ENCODE data around the gene FRMD1. TPM values are rescaled to one million over a fixed set of nuclear protein-coding genes. Genes with fewer than 3 reads are reported as not detected.

The FRMD1 gene
- total and polyA plus RNA-seq, 7 donors, result 0.01 to 2.9 (median 0.25) TPM

DNA sequence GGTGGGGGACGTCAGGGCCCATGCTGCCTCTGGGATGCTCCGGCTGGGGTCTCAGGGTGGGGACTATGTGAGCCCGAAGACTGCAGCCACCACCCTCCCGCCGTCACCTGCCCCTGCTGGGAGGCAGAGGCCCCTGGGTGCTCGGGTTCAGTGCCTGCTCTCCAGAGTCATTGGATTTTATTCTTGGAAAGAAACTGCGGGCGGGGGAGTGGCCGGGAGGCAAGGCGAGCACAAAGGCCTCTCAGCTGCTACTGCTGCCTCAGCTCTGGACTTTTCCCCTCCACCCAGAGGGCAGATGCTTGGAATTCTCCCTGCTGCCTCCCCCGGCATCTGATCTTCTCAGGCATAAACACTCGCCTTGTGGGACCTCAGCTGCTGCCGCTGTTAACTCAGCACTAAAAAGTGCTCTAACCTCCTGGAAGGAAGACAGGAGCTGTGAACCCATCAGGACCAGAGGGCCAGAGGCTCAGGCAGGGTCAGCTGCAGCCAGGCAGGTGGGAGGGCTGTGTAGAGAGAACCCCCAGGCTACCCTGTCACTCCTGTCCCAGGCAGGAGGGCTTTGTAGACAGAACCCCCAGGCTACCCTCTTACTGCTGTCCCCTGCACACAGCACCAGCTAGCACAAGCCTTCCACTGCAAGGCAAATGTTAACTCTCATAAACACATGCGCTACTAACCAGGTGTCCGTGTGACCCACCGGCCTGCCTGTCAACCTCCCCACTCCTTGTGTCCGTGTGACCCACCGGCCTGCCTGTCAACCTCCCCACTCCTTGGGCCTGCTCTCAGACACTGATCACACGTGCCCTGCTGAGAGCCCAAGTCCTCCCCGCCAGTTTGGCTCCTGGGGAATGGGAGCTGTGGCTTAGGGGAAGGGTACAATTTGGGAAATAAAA is 9.4 kb upstream of the FRMD1 start:
- H3K36me3 ChIP-seq (ENCODE audit: insufficient read depth in 1 of 2, low read depth in 1 of 2), result no peaks in the 10 kb centered on the region
- intact Hi-C loops (cut with DNase I), result no loop called here
- no peaks in the 10 kb centered on the region for H3K27me3 ChIP-seq (ENCODE audit: insufficient read depth in 3 of 3, low read length in 2 of 3)
- no peak overlapping the region for H3K27ac ChIP-seq
- peak; percentile 14 to 43 for DNase-seq
- ATAC-seq, result peak in 2 of 4 donors; percentile 29 to 38
- TF ChIP-seq, protein P1, sequence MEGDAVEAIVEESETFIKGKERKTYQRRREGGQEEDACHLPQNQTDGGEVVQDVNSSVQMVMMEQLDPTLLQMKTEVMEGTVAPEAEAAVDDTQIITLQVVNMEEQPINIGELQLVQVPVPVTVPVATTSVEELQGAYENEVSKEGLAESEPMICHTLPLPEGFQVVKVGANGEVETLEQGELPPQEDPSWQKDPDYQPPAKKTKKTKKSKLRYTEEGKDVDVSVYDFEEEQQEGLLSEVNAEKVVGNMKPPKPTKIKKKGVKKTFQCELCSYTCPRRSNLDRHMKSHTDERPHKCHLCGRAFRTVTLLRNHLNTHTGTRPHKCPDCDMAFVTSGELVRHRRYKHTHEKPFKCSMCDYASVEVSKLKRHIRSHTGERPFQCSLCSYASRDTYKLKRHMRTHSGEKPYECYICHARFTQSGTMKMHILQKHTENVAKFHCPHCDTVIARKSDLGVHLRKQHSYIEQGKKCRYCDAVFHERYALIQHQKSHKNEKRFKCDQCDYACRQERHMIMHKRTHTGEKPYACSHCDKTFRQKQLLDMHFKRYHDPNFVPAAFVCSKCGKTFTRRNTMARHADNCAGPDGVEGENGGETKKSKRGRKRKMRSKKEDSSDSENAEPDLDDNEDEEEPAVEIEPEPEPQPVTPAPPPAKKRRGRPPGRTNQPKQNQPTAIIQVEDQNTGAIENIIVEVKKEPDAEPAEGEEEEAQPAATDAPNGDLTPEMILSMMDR (IDR thresholded peaks at IDR 0.05), result no peak
- no peak overlapping the region for H3K4me3 ChIP-seq
- WGBS, 3 donors, result 31 to 42% (median 41%) methylated on average over 20 of the region's 20 CpGs
- no peaks in the 10 kb centered on the region for H3K9me3 ChIP-seq
- no peaks in the 10 kb centered on the region for H3K4me1 ChIP-seq

DNA sequence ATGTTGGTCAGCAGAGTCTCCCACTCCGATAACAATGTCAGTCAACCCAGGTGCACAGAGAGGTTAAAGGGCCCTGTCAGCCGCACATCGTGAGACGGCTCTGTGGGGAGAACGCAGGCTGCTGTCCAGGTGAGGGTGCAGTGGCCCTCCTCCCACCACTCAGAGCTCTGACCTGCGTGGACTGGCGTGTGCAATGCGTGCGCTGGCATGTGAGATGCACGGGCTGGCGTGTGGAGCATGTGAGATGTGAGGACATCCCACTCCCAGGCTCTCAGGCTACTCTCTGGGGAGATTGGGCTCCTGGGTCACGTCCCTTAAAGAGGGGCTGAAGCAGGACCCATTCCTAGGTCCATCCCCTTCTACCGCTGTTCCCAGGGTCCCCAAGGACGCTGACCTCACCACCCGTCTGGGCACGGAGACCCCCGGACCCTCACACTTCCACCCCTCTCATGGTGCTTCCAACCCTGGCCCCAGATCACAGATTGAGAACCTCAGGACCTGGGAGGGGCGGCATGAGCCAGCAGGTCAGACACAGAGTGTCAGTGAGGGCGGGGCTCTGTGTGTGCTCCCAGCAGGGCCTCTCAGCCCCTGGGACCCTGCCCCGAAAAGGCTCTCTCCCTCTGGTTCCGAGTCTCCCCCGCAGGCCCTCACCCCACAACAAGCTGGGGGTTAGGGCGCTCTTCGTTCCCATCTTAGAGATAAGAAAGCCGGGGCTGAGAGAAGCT is 8.6 kb upstream of the FRMD1 start:
- Histone ChIP-seq H3K27me3 (ENCODE audit: insufficient read depth in 3 of 3, low read length in 2 of 3) (no peaks in the 10 kb centered on the region), H3K36me3 (ENCODE audit: insufficient read depth in 1 of 2, low read depth in 1 of 2) (no peaks in the 10 kb centered on the region), H3K9me3 (no peaks in the 10 kb centered on the region), H3K27ac (no peak overlapping the region), H3K4me3 (no peak overlapping the region), H3K4me1 (no peaks in the 10 kb centered on the region)
- intact Hi-C loops (cut with DNase I), result no loop called here
- peak; percentile 10 to 45 for DNase-seq
- no peak for ATAC-seq
- TF ChIP-seq, protein P1 (IDR thresholded peaks at IDR 0.05), result no peak
- WGBS, 3 donors, result 82 to 88% (median 83%) methylated on average over 25 of the region's 25 CpGs

DNA sequence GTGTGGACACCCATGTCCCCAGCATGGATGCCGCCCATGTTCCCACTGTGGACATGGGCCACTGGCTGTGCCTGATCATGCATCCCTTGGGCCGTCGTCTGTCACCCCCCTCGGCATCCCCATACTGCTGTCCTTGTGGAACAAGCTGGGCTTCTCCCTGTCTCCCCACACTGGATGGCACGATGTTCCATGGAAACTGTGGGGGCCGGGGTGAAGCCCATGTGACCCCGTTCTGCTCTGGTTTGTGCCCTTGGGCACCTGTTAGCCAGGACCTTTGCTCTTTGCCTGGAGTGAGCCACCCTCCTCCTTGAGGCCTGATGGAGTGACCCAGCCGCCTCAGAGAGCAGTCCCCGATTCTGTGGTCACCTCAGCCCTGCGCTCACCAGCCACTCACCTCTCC is 7.6 kb upstream of the FRMD1 start:
- no peak overlapping the region for H3K4me3 ChIP-seq
- 96 to 98% (median 97%) methylated on average over 10 of the region's 10 CpGs for WGBS, 3 donors
- no peaks in the 10 kb centered on the region for H3K4me1 ChIP-seq

GRCh38 chr6:168086066-168086465 is 7.1 kb upstream of the FRMD1 start:
- DNase-seq, result peak; percentile 3 to 32
- WGBS, 3 donors, result 93 to 99% (median 93%) methylated on average over 10 of the region's 10 CpGs
- ATAC-seq, result no peak

More for the DNA sequence above, 7.6 kb upstream of the FRMD1 start:
- ATAC-seq (no peak), DNase-seq (peak in 1 of 2 donors; percentile 4)
- Histone ChIP-seq H3K27me3 (ENCODE audit: insufficient read depth in 3 of 3, low read length in 2 of 3) (no peaks in the 10 kb centered on the region), H3K36me3 (ENCODE audit: insufficient read depth in 1 of 2, low read depth in 1 of 2) (no peaks in the 10 kb centered on the region), H3K9me3 (no peaks in the 10 kb centered on the region), H3K27ac (no peak overlapping the region)
- intact Hi-C loops (cut with DNase I), result no loop called here
- TF ChIP-seq, protein P1 (IDR thresholded peaks at IDR 0.05), result no peak

More at GRCh38 chr6:168086066-168086465, 7.1 kb upstream of the FRMD1 start:
- intact Hi-C loops (cut with DNase I), result no loop called here
- Histone ChIP-seq H3K27ac (no peak overlapping the region), H3K4me3 (no peak overlapping the region), H3K4me1 (no peaks in the 10 kb centered on the region), H3K36me3 (ENCODE audit: insufficient read depth in 1 of 2, low read depth in 1 of 2) (no peaks in the 10 kb centered on the region), H3K27me3 (ENCODE audit: insufficient read depth in 3 of 3, low read length in 2 of 3) (no peaks in the 10 kb centered on the region), H3K9me3 (no peaks in the 10 kb centered on the region)
- TF ChIP-seq, protein P1 (IDR thresholded peaks at IDR 0.05), result no peak

All from psoas muscle (tissue), 8 donors.